Type B pancreatic cell (in vitro differentiated cells): Measurements from ENCODE around the gene COMMD4. TPM values are rescaled to one million over a fixed set of nuclear protein-coding genes. Genes with fewer than 3 reads are reported as not detected.
"Not testable (repeated sequence)": the region's sequence is repeated elsewhere in the genome, so short reads cannot be mapped to it uniquely, and the experiment has no call there.

Source experiments
- DNase-seq: peaks from one replicate; pipeline ENCODE4 v3.0.0; 2021; ENCODE audit warnings: mixed read lengths; ENCODE audit not compliant: unreplicated experiment; ENCODE audit errors: extremely low spot score
- H3K27ac Mint-ChIP-seq: 2 replicates; pipeline ENCODE4 v1.8.0; 2021; ENCODE audit warnings: mild to moderate bottlenecking, mixed read lengths
- H3K27me3 Mint-ChIP-seq: 2 replicates; pipeline ENCODE4 v1.8.0; 2021; ENCODE audit warnings: mixed read lengths
- H3K36me3 Mint-ChIP-seq: 2 replicates; pipeline ENCODE4 v1.8.0; 2021; ENCODE audit warnings: mixed read lengths
- H3K4me1 Mint-ChIP-seq: one replicate; pipeline ENCODE4 v1.8.0; 2021; ENCODE audit warnings: mixed read lengths; ENCODE audit not compliant: unreplicated experiment
- H3K4me3 Mint-ChIP-seq: 2 replicates; pipeline ENCODE4 v1.8.0; 2021; ENCODE audit warnings: mild to moderate bottlenecking, mixed read lengths
- H3K9me3 Mint-ChIP-seq: 2 replicates; pipeline ENCODE4 v1.8.0; 2021; ENCODE audit warnings: mixed read lengths
- CTCF ChIP-seq: fragments of 200-600 bp; sonication (generic); conservative IDR thresholded peaks from 2 replicates; pipeline ENCODE4 v1.5.0; 2021; ENCODE audit warnings: antibody characterized with exemption, mild to moderate bottlenecking
- total RNA-seq: library from RNA; stranded (reverse); gene quantifications from 2 replicates; pipeline ENCODE4 v1.2.1, GENCODE V29; 2021; ENCODE audit warnings: low replicate concordance

The COMMD4 gene
- total RNA-seq, 1 donor from 2014 or later, result 97.7 TPM

- TF ChIP-seq CTCF, result no peak
- H3K36me3 Mint-ChIP-seq, result no peaks in the 10 kb centered on the region
- H3K4me1 Mint-ChIP-seq, result no peaks in the 10 kb centered on the region
- no peak overlapping the region for H3K27ac Mint-ChIP-seq
- H3K4me3 Mint-ChIP-seq, result no peak overlapping the region
- peaks cover 3% of the 10 kb centered on the region for H3K27me3 Mint-ChIP-seq
- no peak for DNase-seq
- H3K9me3 Mint-ChIP-seq, result no peaks in the 10 kb centered on the region
These were observed 6.3 kb upstream of the COMMD4 start for GRCh38 chr15:75329571-75329970.

- not testable (repeated sequence) for H3K27ac Mint-ChIP-seq, H3K27me3 Mint-ChIP-seq, H3K4me3 Mint-ChIP-seq, DNase-seq, H3K9me3 Mint-ChIP-seq, H3K36me3 Mint-ChIP-seq
- H3K4me1 Mint-ChIP-seq, result peaks cover 14% of the 10 kb centered on the region
These were observed 3.8 kb upstream of the COMMD4 start for GRCh38 chr15:75332093-75332492.

- not testable (repeated sequence) for H3K27ac Mint-ChIP-seq, DNase-seq, H3K9me3 Mint-ChIP-seq, H3K4me3 Mint-ChIP-seq, H3K36me3 Mint-ChIP-seq, H3K27me3 Mint-ChIP-seq
- peaks cover 14% of the 10 kb centered on the region for H3K4me1 Mint-ChIP-seq
These were observed 2.0 kb upstream of the COMMD4 start for GRCh38 chr15:75333654-75334419.

GRCh38 chr15:75335313-75335704 lies 554 bp upstream of the COMMD4 start:
- H3K36me3 Mint-ChIP-seq, result no peaks in the 10 kb centered on the region
- H3K4me3 Mint-ChIP-seq, result peak overlapping the region; percentile 99
- peaks cover 14% of the 10 kb centered on the region for H3K4me1 Mint-ChIP-seq
- no peak for TF ChIP-seq CTCF
- H3K27me3 Mint-ChIP-seq, result peaks cover 3% of the 10 kb centered on the region
- no peak for DNase-seq
- peak overlapping the region; percentile 93 for H3K27ac Mint-ChIP-seq
- H3K9me3 Mint-ChIP-seq, result no peaks in the 10 kb centered on the region

- Mint-ChIP-seq H3K9me3 (no peaks in the 10 kb centered on the region), H3K36me3 (peaks cover 3% of the 10 kb centered on the region), H3K27me3 (no peaks in the 10 kb centered on the region), H3K4me1 (peaks cover 14% of the 10 kb centered on the region), H3K4me3 (no peak overlapping the region), H3K27ac (no peak overlapping the region)
- TF ChIP-seq CTCF, result no peak
- DNase-seq, result no peak
These were observed 2.9 kb downstream of the COMMD4 start for GRCh38 chr15:75338661-75339240.

GRCh38 chr15:75339531-75340240 lies 3.8 kb downstream of the COMMD4 start:
- no peaks in the 10 kb centered on the region for H3K9me3 Mint-ChIP-seq
- no peak for TF ChIP-seq CTCF
- H3K4me1 Mint-ChIP-seq, result peaks cover 14% of the 10 kb centered on the region
- H3K4me3 Mint-ChIP-seq, result no peak overlapping the region
- H3K27ac Mint-ChIP-seq, result no peak overlapping the region
- no peak for DNase-seq
- H3K27me3 Mint-ChIP-seq, result no peaks in the 10 kb centered on the region
- peaks cover 3% of the 10 kb centered on the region for H3K36me3 Mint-ChIP-seq
